ENCODE data around the gene JARID2. TPM values are rescaled to one million over a fixed set of nuclear protein-coding genes. Genes with fewer than 3 reads are reported as not detected.

The JARID2 gene
- total and polyA plus RNA-seq, 9 of the 15 experiments (the other 6 are each of a cell fraction or from before 2014, with no cell fraction given), result 5.0 to 29.0 (median 15.6) TPM

GRCh38 chr6:15481390-15482291 lies 235.8 kb downstream of the JARID2 start (continued):
- TF ChIP-seq ZNF639 (CRISPR knock-in tag; conservative IDR thresholded peaks at IDR 0.05 in 1 of 2, IDR thresholded peaks at IDR 0.05 in 1 of 2) (peak in 1 of 2 experiments; percentile 53; a peak in 1 of 4 replicates), ATF1 (CRISPR knock-in tag; IDR thresholded peaks at IDR 0.05) (no peak), ATF1 (tag; IDR thresholded peaks at IDR 0.05) (0 out of 2 replicates have a peak, but pooled peaks have one; percentile 41), CREB1 (IDR thresholded peaks at IDR 0.05) (peak; percentile 62), CREB1 (CRISPR knock-in tag; IDR thresholded peaks at IDR 0.05) (peak; percentile 70; the same call in 1 of the 2 replicates), ZNF197 (CRISPR knock-in tag; IDR thresholded peaks at IDR 0.05; ENCODE audit: low read depth) (0 out of 2 replicates have a peak, but pooled peaks have one; percentile 48), SMARCC2 (IDR thresholded peaks at IDR 0.05; ENCODE audit: low read depth) (peak; percentile 69), KLF16 (IDR thresholded peaks at IDR 0.05) (peak; percentile 81), ARID3A (IDR thresholded peaks at IDR 0.05; ENCODE audit: borderline replicate concordance, low read depth, low read length) (peak; percentile 71; the same call in 1 of the 2 replicates), LARP7 (IDR thresholded peaks at IDR 0.05) (no peak), CXXC5 (CRISPR knock-in tag; IDR thresholded peaks at IDR 0.05) (peak; percentile 85), ZNF175 (CRISPR knock-in tag; IDR thresholded peaks at IDR 0.05; ENCODE audit: low read depth) (0 out of 2 replicates have a peak, but pooled peaks have one; percentile 19), BHLHE40 (IDR thresholded peaks at IDR 0.05; ENCODE audit: low read length) (peak; percentile 87), ARID1B (IDR thresholded peaks at IDR 0.05) (peak; percentile 96), ZNF644 (tag; IDR thresholded peaks at IDR 0.05; ENCODE audit: low read depth) (peak; percentile 92), NR2C2 (CRISPR knock-in tag; IDR thresholded peaks at IDR 0.05) (no peak), NR2C2 (tag; IDR thresholded peaks at IDR 0.05) (no peak), TOE1 (IDR thresholded peaks at IDR 0.05; ENCODE audit: borderline replicate concordance) (peak; percentile 42; the same call in 1 of the 2 replicates), TOE1 (CRISPR knock-in tag; IDR thresholded peaks at IDR 0.05; ENCODE audit: borderline replicate concordance, low read depth) (no peak), JUN (IDR thresholded peaks at IDR 0.05; ENCODE audit: borderline replicate concordance, low read depth, low read length) (0 out of 2 replicates have a peak, but pooled peaks have one; percentile 65), JUN (CRISPR knock-in tag; IDR thresholded peaks at IDR 0.05; ENCODE audit: borderline replicate concordance) (no peak), TAF9B (IDR thresholded peaks at IDR 0.05; ENCODE audit: partially characterized antibody) (peak; percentile 75), CBX3 (IDR thresholded peaks at IDR 0.05; ENCODE audit: borderline replicate concordance in 1 of 2, low read length in 2 of 2) (peak in 1 of 2 experiments; percentile 73; a peak in 1 of 3 replicates), TAL1 (IDR thresholded peaks at IDR 0.05) (peak; percentile 92), CTBP1 (IDR thresholded peaks at IDR 0.05; ENCODE audit: borderline replicate concordance) (peak; percentile 99), BACH1 (tag; IDR thresholded peaks at IDR 0.05) (peak; percentile 92)

Data from K562 (cell line).